A673 (cell line): ENCODE measurements around the gene NR2C2.

Experiments
- EZH2 ChIP-seq: fragments of 200-600 bp; sonication (generic); IDR thresholded peaks from 2 replicates; pipeline ENCODE4 v1.6.1; 2017; ENCODE audit warnings: borderline replicate concordance, low read depth, mild to moderate bottlenecking, mixed read lengths, antibody characterized with exemption, low read length; ENCODE audit not compliant: poor library complexity, severe bottlenecking
- TF ChIP-seq, protein P1 (sequence below): fragments of 300-800, 200-600 bp; sonication (generic); conservative IDR thresholded peaks from 2 replicates; pipeline ENCODE4 v1.5.1; 2017; ENCODE audit warnings: low read depth, mild to moderate bottlenecking, antibody characterized with exemption, low read length, moderate library complexity, mixed read lengths

DNA sequence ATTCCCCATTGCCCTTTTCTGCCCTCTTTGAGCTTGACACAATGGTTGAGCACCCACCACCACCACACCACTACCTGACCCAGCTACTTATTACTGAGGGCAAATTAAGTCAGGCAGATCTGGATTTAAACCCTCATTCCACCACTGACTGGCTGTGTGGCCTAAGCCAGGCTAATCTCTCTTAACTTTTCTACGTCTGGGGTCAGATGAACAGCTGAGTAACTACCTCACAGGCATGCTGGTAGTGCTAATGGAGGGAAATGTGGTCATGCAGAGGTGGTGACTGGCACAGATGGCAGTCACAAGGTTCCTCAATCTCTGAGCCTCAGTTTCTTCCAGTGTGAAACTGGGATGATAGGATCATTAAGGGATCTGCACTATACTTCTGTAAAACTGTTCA is 122.1 kb downstream of the NR2C2 start:
- TF ChIP-seq, protein P1, sequence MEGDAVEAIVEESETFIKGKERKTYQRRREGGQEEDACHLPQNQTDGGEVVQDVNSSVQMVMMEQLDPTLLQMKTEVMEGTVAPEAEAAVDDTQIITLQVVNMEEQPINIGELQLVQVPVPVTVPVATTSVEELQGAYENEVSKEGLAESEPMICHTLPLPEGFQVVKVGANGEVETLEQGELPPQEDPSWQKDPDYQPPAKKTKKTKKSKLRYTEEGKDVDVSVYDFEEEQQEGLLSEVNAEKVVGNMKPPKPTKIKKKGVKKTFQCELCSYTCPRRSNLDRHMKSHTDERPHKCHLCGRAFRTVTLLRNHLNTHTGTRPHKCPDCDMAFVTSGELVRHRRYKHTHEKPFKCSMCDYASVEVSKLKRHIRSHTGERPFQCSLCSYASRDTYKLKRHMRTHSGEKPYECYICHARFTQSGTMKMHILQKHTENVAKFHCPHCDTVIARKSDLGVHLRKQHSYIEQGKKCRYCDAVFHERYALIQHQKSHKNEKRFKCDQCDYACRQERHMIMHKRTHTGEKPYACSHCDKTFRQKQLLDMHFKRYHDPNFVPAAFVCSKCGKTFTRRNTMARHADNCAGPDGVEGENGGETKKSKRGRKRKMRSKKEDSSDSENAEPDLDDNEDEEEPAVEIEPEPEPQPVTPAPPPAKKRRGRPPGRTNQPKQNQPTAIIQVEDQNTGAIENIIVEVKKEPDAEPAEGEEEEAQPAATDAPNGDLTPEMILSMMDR: no peak
- TF ChIP-seq EZH2: no peak
